Central memory CD4-positive, alpha-beta T cell (primary cell): ENCODE measurements around the gene SPTB.
"Not testable (repeated sequence)": the region's sequence is repeated elsewhere in the genome, so short reads cannot be mapped to it uniquely, and the experiment has no call there.

ENCODE experiments used
- DNase-seq: peaks from one replicate; pipeline ENCODE4 v3.0.0; 2022
- total RNA-seq, 3 experiments: gene quantifications; one replicate each; lab custom pipeline; 2026; lab: John Stamatoyannopoulos, UW

The SPTB gene
- 0.11 to 0.77 (median 0.46) reads per million in 3 experiments for total RNA-seq

GRCh38 chr14:64879635-64880220 lies at the start of gene SPTB:
Gene SPTB (minus strand): TSS chr14:64879907. CDS start chr14:64823094, 56,813 bp downstream.
- DNase-seq, result peak; percentile 24

GRCh38 chr14:64929014-64929359 lies 49.3 kb upstream of the SPTB start:
- no peak for DNase-seq

GRCh38 chr14:64928239-64929013 lies 48.7 kb upstream of the SPTB start:
- DNase-seq, result peak; percentile 56

- no peak for DNase-seq
Measured at GRCh38 chr14:64927031-64927430, 47.3 kb upstream of the SPTB start.

GRCh38 chr14:64926398-64926995 lies 46.8 kb upstream of the SPTB start:
- DNase-seq, result no peak

GRCh38 chr14:64923015-64923414 lies 43.3 kb upstream of the SPTB start:
- no peak for DNase-seq

- no peak for DNase-seq
Measured at GRCh38 chr14:64920465-64920864, 40.8 kb upstream of the SPTB start.

- no peak for DNase-seq
Measured at GRCh38 chr14:64919618-64920017, 39.9 kb upstream of the SPTB start.

- DNase-seq, result no peak
Measured at GRCh38 chr14:64919215-64919614, 39.5 kb upstream of the SPTB start.

GRCh38 chr14:64918216-64918615 lies 38.5 kb upstream of the SPTB start:
- no peak for DNase-seq

GRCh38 chr14:64915797-64916196 lies 36.1 kb upstream of the SPTB start:
- DNase-seq, result no peak

- DNase-seq, result no peak
Measured at GRCh38 chr14:64915029-64915424, 35.3 kb upstream of the SPTB start.

GRCh38 chr14:64914237-64915028 lies 34.7 kb upstream of the SPTB start, which contains the start of gene CHURC1:
Gene CHURC1 (plus strand): TSS chr14:64914455. CDS start chr14:64914496, 41 bp downstream.
- DNase-seq, result peak; percentile 98

GRCh38 chr14:64913477-64913876 lies 33.8 kb upstream of the SPTB start:
- not testable (repeated sequence) for DNase-seq

- no peak for DNase-seq
Measured at GRCh38 chr14:64912261-64912660, 32.6 kb upstream of the SPTB start.

- no peak for DNase-seq
Measured at GRCh38 chr14:64910847-64911495, 31.3 kb upstream of the SPTB start.

GRCh38 chr14:64906022-64906421 lies 26.3 kb upstream of the SPTB start:
- DNase-seq, result no peak

- no peak for DNase-seq
Measured at GRCh38 chr14:64899958-64900357, 20.3 kb upstream of the SPTB start.

GRCh38 chr14:64891839-64892375 lies 12.2 kb upstream of the SPTB start:
- DNase-seq, result peak; percentile 52

GRCh38 chr14:64891173-64891838 lies 11.6 kb upstream of the SPTB start:
- no peak for DNase-seq

- no peak for DNase-seq
Measured at GRCh38 chr14:64889352-64889751, 9.6 kb upstream of the SPTB start.

GRCh38 chr14:64885559-64885958 lies 5.9 kb upstream of the SPTB start:
- DNase-seq, result no peak
